ENCODE data around the gene DCC.

DNA sequence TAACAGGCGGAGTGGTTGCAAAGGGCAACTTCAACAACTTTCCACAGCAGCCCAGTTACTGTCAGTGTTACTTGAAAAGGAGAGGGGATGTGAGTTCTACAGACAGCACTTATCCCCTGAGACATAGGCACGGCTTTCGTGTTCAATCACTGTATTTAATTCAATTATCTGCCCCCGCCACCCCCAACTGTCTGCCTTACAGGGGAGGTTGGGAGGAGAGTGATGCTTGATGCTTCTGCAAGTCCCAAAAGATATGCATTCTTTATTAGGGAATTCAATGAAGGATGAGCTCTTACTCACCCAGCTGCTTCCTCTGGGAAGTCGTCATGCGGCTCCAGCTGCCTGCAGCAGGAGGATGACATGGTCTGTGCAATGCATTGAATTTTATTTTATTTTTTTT lies 639.9 kb downstream of the DCC start:
- TF ChIP-seq CTCF (conservative IDR thresholded peaks at IDR 0.05; ENCODE audit: low read depth in 2 of 2) (no peak), POLR2AphosphoS5 (IDR thresholded peaks at IDR 0.05; ENCODE audit: low read depth) (no peak), EZH2 (IDR thresholded peaks at IDR 0.05; ENCODE audit: low read depth, unreplicated experiment) (no peak), EZH2phosphoT487 (IDR thresholded peaks at IDR 0.05; ENCODE audit: unreplicated experiment) (no peak)
- TF ChIP-seq, protein P1, sequence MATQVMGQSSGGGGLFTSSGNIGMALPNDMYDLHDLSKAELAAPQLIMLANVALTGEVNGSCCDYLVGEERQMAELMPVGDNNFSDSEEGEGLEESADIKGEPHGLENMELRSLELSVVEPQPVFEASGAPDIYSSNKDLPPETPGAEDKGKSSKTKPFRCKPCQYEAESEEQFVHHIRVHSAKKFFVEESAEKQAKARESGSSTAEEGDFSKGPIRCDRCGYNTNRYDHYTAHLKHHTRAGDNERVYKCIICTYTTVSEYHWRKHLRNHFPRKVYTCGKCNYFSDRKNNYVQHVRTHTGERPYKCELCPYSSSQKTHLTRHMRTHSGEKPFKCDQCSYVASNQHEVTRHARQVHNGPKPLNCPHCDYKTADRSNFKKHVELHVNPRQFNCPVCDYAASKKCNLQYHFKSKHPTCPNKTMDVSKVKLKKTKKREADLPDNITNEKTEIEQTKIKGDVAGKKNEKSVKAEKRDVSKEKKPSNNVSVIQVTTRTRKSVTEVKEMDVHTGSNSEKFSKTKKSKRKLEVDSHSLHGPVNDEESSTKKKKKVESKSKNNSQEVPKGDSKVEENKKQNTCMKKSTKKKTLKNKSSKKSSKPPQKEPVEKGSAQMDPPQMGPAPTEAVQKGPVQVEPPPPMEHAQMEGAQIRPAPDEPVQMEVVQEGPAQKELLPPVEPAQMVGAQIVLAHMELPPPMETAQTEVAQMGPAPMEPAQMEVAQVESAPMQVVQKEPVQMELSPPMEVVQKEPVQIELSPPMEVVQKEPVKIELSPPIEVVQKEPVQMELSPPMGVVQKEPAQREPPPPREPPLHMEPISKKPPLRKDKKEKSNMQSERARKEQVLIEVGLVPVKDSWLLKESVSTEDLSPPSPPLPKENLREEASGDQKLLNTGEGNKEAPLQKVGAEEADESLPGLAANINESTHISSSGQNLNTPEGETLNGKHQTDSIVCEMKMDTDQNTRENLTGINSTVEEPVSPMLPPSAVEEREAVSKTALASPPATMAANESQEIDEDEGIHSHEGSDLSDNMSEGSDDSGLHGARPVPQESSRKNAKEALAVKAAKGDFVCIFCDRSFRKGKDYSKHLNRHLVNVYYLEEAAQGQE (IDR thresholded peaks at IDR 0.05; ENCODE audit: unreplicated experiment), result no peak

Data from GM23338 (cell line).